LNCAP (cell line): ENCODE measurements around the gene TMTC1.

ENCODE experiments used
- TF ChIP-seq, protein P1 (sequence below): fragments of 450-650 bp; IDR thresholded peaks from 2 replicates; pipeline ENCODE4 v1.5.1; 2017; ENCODE audit warnings: mild to moderate bottlenecking

TMTC1 gene

DNA sequence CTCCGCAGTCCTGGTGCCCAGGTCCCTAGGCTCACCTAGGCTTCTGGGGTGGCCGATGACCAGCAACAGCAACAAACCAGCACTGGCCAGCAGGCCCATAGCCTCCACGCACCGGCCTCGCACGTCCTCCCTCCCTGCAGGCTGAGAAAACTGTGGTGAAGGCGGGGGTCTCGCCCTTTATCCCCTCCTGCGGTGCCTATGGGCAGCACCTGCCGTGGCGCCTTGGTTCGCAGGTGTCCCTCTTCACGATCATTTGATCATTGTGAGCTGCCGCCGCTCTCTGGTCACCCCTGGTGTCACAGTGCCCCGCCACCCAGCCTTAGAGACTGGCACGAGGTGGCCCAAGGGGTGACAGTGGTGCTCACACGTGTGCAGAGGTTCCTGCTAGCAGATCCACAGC, 286.2 kb downstream of the TMTC1 start, which contains the start of gene OVCH1:
OVCH1 (minus strand) TSS at position 99 of the 400 bp plus-strand sequence; CDS start at position 99, 0 bp downstream.
- TF ChIP-seq, protein P1, sequence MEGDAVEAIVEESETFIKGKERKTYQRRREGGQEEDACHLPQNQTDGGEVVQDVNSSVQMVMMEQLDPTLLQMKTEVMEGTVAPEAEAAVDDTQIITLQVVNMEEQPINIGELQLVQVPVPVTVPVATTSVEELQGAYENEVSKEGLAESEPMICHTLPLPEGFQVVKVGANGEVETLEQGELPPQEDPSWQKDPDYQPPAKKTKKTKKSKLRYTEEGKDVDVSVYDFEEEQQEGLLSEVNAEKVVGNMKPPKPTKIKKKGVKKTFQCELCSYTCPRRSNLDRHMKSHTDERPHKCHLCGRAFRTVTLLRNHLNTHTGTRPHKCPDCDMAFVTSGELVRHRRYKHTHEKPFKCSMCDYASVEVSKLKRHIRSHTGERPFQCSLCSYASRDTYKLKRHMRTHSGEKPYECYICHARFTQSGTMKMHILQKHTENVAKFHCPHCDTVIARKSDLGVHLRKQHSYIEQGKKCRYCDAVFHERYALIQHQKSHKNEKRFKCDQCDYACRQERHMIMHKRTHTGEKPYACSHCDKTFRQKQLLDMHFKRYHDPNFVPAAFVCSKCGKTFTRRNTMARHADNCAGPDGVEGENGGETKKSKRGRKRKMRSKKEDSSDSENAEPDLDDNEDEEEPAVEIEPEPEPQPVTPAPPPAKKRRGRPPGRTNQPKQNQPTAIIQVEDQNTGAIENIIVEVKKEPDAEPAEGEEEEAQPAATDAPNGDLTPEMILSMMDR = no peak

DNA sequence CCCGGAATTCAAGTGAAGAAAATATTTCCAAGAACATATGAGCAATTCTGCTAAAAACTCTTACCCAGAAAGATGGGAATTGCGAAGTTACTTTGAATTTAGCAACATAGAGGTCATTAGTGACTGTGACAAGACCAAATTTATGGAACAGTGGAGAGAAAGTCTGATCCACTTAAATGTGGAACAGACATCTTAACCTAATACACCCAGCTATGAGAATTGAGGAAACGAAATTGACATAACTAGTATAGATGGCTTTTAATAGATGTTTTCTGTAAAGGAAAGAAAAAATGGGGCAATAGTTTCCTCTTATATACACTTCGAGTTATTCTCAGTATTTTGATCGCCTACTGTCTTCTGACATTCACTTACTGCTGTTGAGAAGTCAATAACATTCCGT, 290.9 kb downstream of the TMTC1 start:
- TF ChIP-seq, protein P1 = no peak

DNA sequence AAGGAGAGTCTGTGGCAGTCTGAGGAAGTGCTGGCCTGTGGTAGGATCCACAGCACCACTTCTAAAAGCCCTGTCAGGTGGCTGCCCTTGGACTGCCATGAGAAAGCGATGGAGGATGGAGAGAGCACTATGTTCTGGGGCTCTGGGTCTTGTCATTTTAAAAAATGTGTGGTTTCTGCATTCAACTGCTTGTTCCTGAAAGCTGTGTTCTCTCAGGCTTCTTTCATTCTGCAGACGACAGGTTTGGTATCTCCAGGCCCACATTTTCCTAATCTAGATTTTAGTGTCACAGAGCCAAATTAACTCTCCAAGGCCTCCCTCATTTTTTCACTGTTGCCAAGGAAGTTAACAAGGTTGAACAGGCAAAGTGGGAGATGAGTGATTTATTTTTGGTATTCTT, 296.8 kb downstream of the TMTC1 start:
- TF ChIP-seq, protein P1 = no peak

DNA sequence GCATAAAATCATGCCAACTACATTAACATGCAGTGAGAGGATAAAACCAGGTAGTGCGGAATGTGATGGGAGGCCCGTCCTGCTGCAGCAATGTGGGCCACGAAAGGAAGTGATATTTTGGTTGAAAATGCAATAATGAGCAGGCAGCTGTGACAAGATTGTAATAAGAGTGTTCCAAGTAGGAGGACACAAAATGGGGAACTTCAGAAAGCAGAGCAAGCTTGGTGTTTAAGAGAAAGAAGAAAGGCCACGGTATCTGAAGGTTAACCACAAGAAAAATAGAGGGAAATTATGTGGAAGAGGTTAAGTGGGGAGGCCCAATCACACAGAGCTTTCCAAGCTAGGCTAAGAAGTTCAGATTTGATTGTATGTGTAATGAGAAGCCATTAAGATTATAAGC, 320.5 kb downstream of the TMTC1 start:
- TF ChIP-seq, protein P1 = no peak

DNA sequence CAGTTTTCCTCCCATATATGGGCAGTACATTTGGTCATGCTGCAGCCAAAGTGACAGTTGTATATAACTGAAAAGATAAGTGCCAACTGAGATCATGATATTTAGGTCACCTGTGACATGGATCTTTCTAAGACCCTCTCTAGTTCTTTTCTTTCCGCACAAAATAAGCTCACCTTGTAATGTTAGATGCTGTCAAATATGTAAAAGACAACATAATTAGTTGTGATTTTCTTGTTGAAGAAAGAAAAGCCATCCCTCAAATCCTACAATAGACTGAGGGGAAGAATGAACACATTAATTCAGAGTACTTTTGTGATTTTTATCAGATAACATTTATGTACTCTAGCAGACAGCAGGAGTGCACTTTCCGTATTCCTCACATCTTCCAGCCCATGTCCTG, 323.7 kb downstream of the TMTC1 start:
- TF ChIP-seq, protein P1 = no peak

DNA sequence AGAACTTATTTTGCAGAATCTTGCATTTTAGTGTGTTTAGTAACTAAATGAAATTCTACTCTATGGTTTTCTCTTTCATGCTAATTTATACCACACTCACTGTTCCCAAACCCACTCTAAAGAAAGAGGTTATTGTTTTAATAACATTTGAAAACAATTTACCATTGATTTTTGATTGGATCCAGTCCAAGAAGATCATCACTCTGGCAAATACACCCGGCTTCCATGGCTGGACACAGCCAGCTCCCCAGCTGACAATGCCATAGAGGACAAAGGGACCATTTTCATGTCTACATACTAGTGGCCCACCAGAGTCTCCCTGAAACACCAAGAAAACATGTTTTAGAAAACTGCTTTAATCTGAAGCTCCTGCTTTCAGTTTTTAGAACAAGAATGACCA, 328.7 kb downstream of the TMTC1 start:
- TF ChIP-seq, protein P1 = no peak

DNA sequence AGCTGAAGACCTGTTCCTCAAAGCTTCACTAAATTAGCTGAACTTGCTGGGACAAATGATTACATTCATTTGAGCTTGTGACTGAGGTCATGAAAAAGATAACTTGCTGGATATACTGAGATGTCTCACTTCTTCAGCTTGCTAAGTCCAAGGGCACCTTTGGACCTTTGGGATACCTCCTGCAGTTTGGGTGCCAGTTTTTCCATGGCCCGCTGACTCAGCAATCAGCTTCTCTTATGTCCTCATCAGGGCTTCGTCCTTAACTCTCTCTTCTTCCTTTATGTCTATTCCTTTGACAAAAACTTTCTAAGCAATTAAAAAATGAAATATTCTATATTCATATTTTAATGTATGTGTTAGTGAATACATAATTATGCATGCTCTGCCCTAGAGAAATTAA, 331.9 kb downstream of the TMTC1 start:
- TF ChIP-seq, protein P1 = no peak
